Kidney capillary endothelial cell (primary cell): ENCODE measurements around the gene SDK2.

Experiments
- DNase-seq: peaks from one replicate; pipeline ENCODE4 v3.0.0-alpha.2; 2018; ENCODE audit warnings: low spot score

SDK2 gene

GRCh38 chr17:73388578-73388905 lies 255.7 kb downstream of the SDK2 start:
- DNase-seq, result no peak

- DNase-seq, result no peak
Measured at GRCh38 chr17:73387746-73388577, 256.3 kb downstream of the SDK2 start.

GRCh38 chr17:73386561-73386960 lies 257.7 kb downstream of the SDK2 start:
- no peak for DNase-seq

- DNase-seq, result no peak
Measured at GRCh38 chr17:73384926-73385325, 259.3 kb downstream of the SDK2 start.

GRCh38 chr17:73380439-73381106 lies 263.7 kb downstream of the SDK2 start:
- no peak for DNase-seq

GRCh38 chr17:73379826-73380225 lies 264.4 kb downstream of the SDK2 start:
- DNase-seq, result no peak

GRCh38 chr17:73378974-73379470 lies 265.2 kb downstream of the SDK2 start:
- no peak for DNase-seq

- no peak for DNase-seq
Measured at GRCh38 chr17:73376636-73377035, 267.6 kb downstream of the SDK2 start.

- no peak for DNase-seq
Measured at GRCh38 chr17:73376152-73376551, 268.1 kb downstream of the SDK2 start.

- no peak for DNase-seq
Measured at GRCh38 chr17:73371836-73372235, 272.4 kb downstream of the SDK2 start.

- DNase-seq, result peak; percentile 35
Measured at GRCh38 chr17:73371285-73371684, 273.0 kb downstream of the SDK2 start.

GRCh38 chr17:73369817-73370490 lies 274.3 kb downstream of the SDK2 start:
- DNase-seq, result peak; percentile 73

GRCh38 chr17:73369111-73369521 lies 275.1 kb downstream of the SDK2 start:
- no peak for DNase-seq

- no peak for DNase-seq
Measured at GRCh38 chr17:73368085-73368631, 276.1 kb downstream of the SDK2 start.

GRCh38 chr17:73365906-73366623 lies 278.2 kb downstream of the SDK2 start:
- peak; percentile 63 for DNase-seq

GRCh38 chr17:73365301-73365874 lies 278.9 kb downstream of the SDK2 start:
- no peak for DNase-seq

GRCh38 chr17:73364155-73364522 lies 280.1 kb downstream of the SDK2 start:
- DNase-seq, result no peak

- no peak for DNase-seq
Measured at GRCh38 chr17:73363442-73364154, 280.6 kb downstream of the SDK2 start.

- no peak for DNase-seq
Measured at GRCh38 chr17:73362697-73363096, 281.5 kb downstream of the SDK2 start.

- no peak for DNase-seq
Measured at GRCh38 chr17:73360961-73361761, 283.1 kb downstream of the SDK2 start.
